Keratinocyte (primary cell): ENCODE results near the gene RBM4. TPM values are rescaled to one million over a fixed set of nuclear protein-coding genes. Genes with fewer than 3 reads are reported as not detected.

Experiments
- DNase-seq: peaks from one replicate; pipeline ENCODE4 v3.0.0-alpha.2; 2011; ENCODE audit warnings: low read depth, missing footprints, low spot score
- FAIRE-seq: peaks from 2 replicates; lab custom pipeline; 2011; peaks lifted over from hg19 to GRCh38; lab: Jason Lieb, UNC
- H2AFZ ChIP-seq: 2 replicates; pipeline ENCODE4 v1.6.0; 2012; ENCODE audit warnings: low read length, control low read depth, inconsistent platforms; ENCODE audit not compliant: control insufficient read depth
- H3K27ac ChIP-seq: 2 replicates; pipeline ENCODE4 v1.5.1; 2011; ENCODE audit warnings: low read length; ENCODE audit not compliant: control insufficient read depth, insufficient read depth
- H3K27me3 ChIP-seq: 3 replicates; pipeline ENCODE4 v1.6.0; 2011; ENCODE audit warnings: low read length; ENCODE audit not compliant: control insufficient read depth, insufficient read depth; ENCODE audit errors: extremely low read depth
- H3K36me3 ChIP-seq, 2 experiments: 2 replicates in 1 of 2; 3 replicates in 1 of 2; pipeline ENCODE4 v1.5.1; 2011; ENCODE audit warnings: low read length in 2 of 2, mild to moderate bottlenecking in 1 of 2; ENCODE audit not compliant: control insufficient read depth in 2 of 2, insufficient read depth in 2 of 2; ENCODE audit errors: extremely low read depth in 1 of 2
- H3K4me1 ChIP-seq: 3 replicates; pipeline ENCODE4 v1.5.1; 2011; ENCODE audit warnings: low read length; ENCODE audit not compliant: control insufficient read depth, insufficient read depth; ENCODE audit errors: extremely low read depth
- H3K4me2 ChIP-seq: 3 replicates; pipeline ENCODE4 v1.6.0; 2011; ENCODE audit warnings: low read depth, low read length; ENCODE audit not compliant: control insufficient read depth, insufficient read depth; ENCODE audit errors: extremely low read depth
- H3K4me3 ChIP-seq, 3 experiments: fragments of 200-600 bp in 1 of 3; sonication (generic) in 1 of 3; 2 replicates in 2 of 3; 3 replicates in 1 of 3; pipeline ENCODE4 v1.5.1; 2011 to 2016; ENCODE audit warnings: low read length in 3 of 3, mild to moderate bottlenecking in 3 of 3, control low read depth in 2 of 3, inconsistent platforms in 1 of 3, low read depth in 1 of 3, mixed read lengths in 1 of 3, mixed run types in 1 of 3, moderate library complexity in 1 of 3; ENCODE audit not compliant: control insufficient read depth in 2 of 3, insufficient read depth in 2 of 3; ENCODE audit errors: extremely low read depth in 1 of 3
- H3K79me2 ChIP-seq: 2 replicates; pipeline ENCODE4 v1.6.0; 2012; ENCODE audit warnings: low read length; ENCODE audit not compliant: control insufficient read depth, insufficient read depth
- H3K9ac ChIP-seq: 3 replicates; pipeline ENCODE4 v1.6.0; 2011; ENCODE audit warnings: low read length; ENCODE audit not compliant: control insufficient read depth, insufficient read depth; ENCODE audit errors: extremely low read depth
- H3K9me1 ChIP-seq: 3 replicates; pipeline ENCODE4 v1.6.0; 2011; ENCODE audit warnings: low read length; ENCODE audit not compliant: control insufficient read depth, insufficient read depth; ENCODE audit errors: extremely low read depth
- H3K9me3 ChIP-seq: 2 replicates; pipeline ENCODE4 v1.5.1; 2012; ENCODE audit warnings: low read depth, low read length; ENCODE audit not compliant: control insufficient read depth
- H4K20me1 ChIP-seq: 3 replicates; pipeline ENCODE4 v1.6.0; 2011; ENCODE audit warnings: low read length; ENCODE audit not compliant: control insufficient read depth, insufficient read depth; ENCODE audit errors: extremely low read depth
- CTCF ChIP-seq, 3 experiments: IDR thresholded peaks in 1 of 3; conservative IDR thresholded peaks in 1 of 3; optimal IDR thresholded peaks in 1 of 3; 2 replicates in 2 of 3; 3 replicates in 1 of 3; pipeline versions ENCODE3 to v1.5.1; 2011; ENCODE audit warnings: low read length in 3 of 3, mild to moderate bottlenecking in 3 of 3, moderate library complexity in 2 of 3, control low read depth in 1 of 3, inconsistent platforms in 1 of 3; ENCODE audit not compliant: insufficient read depth in 2 of 3; ENCODE audit errors: extremely low read depth in 1 of 3
- EZH2 ChIP-seq: IDR thresholded peaks from one replicate; pipeline ENCODE4 v1.6.1; 2012; ENCODE audit warnings: inconsistent platforms, mild to moderate bottlenecking, low read length, moderate library complexity
- dilution Hi-C: fragments of 300-500 bp; cut with MboI; formaldehyde crosslinking; loops from one replicate; pipeline ENCODE4 v1.7.0; 2020; ENCODE audit warnings: low sequenced_read_pairs; ENCODE audit not compliant: extremely low pct_ligation_motif_present
- polyA plus RNA-seq, 5 experiments: library from polyadenylated mRNA; depleted of rRNA in 3 of 5; stranded (reverse) in 3 of 5; stranded (forward) in 1 of 5; unstranded in 1 of 5; fragments of >200 nt; gene quantifications; 1 replicate in 1 of 5; 2 replicates in 3 of 5; 3 replicates in 1 of 5; pipeline versions ENCODE4 v1.2.1 to v1.2.3, GENCODE V29; 2011 to 2012; ENCODE audit warnings: missing spikeins in 2 of 5, low read depth in 1 of 5, low replicate concordance in 1 of 5

RBM4 gene
- polyA plus RNA-seq, 1 donor (not counting 4 experiments of a cell fraction or from before 2014, with no cell fraction given) = 190 TPM

- no peaks in the 10 kb centered on the region for H3K27me3 ChIP-seq
- no peaks in the 10 kb centered on the region for H3K79me2 ChIP-seq
- H3K9ac ChIP-seq = peak overlapping the region; percentile 83
- H3K36me3 ChIP-seq = peaks cover 8 to 15% of the 10 kb centered on the region in 2 experiments
- peak overlapping the region; percentile 60 for H2AFZ ChIP-seq
- H3K4me2 ChIP-seq = peak overlapping the region; percentile 90
- H4K20me1 ChIP-seq = no peaks in the 10 kb centered on the region
- dilution Hi-C loops = loop anchor here (25.0 kb wide), 1 partner anchor 102 kb away; no protein-coding TSS in a partner anchor
- no peak for DNase-seq
- H3K27ac ChIP-seq = peak overlapping the region; percentile 92
- no peak for FAIRE-seq
- H3K9me3 ChIP-seq = no peaks in the 10 kb centered on the region
- TF ChIP-seq CTCF (optimal IDR thresholded peaks at IDR 0.05 in 1 of 3, IDR thresholded peaks at IDR 0.05 in 1 of 3, conservative IDR thresholded peaks at IDR 0.05 in 1 of 3; ENCODE audit: extremely low read depth in 1 of 3, insufficient read depth in 2 of 3, low read length in 3 of 3) = peak in 1 of 3 experiments; percentile 32
- TF ChIP-seq EZH2 = no peak
- H3K4me1 ChIP-seq = peaks cover 26% of the 10 kb centered on the region
- H3K9me1 ChIP-seq = no peaks in the 10 kb centered on the region
- H3K4me3 ChIP-seq = peak overlapping the region; percentile 36 to 63 (median 63)
These were observed 47.0 kb downstream of the RBM4 start for GRCh38 chr11:66685276-66686099.

- DNase-seq (peak; percentile 79), FAIRE-seq (peak; percentile 98)
- H3K9ac ChIP-seq = peak overlapping the region; percentile 83
- H3K9me3 ChIP-seq = no peaks in the 10 kb centered on the region
- no peaks in the 10 kb centered on the region for H4K20me1 ChIP-seq
- dilution Hi-C loops = loop anchor here (25.0 kb wide), 1 partner anchor 101 kb away; no protein-coding TSS in a partner anchor
- H3K4me2 ChIP-seq = peak overlapping the region; percentile 90
- peak overlapping the region; percentile 86 for H2AFZ ChIP-seq
- peak overlapping the region; percentile 36 to 63 (median 63) for H3K4me3 ChIP-seq
- peaks cover 26% of the 10 kb centered on the region for H3K4me1 ChIP-seq
- H3K36me3 ChIP-seq = peaks cover 10 to 15% of the 10 kb centered on the region in 2 experiments
- peak overlapping the region; percentile 92 for H3K27ac ChIP-seq
- no peaks in the 10 kb centered on the region for H3K79me2 ChIP-seq
- TF ChIP-seq CTCF (optimal IDR thresholded peaks at IDR 0.05 in 1 of 3, IDR thresholded peaks at IDR 0.05 in 1 of 3, conservative IDR thresholded peaks at IDR 0.05 in 1 of 3; ENCODE audit: extremely low read depth in 1 of 3, insufficient read depth in 2 of 3, low read length in 3 of 3) (peak in 1 of 3 experiments; percentile 24), EZH2 (no peak)
- H3K27me3 ChIP-seq = no peaks in the 10 kb centered on the region
- no peaks in the 10 kb centered on the region for H3K9me1 ChIP-seq
These were observed 47.7 kb downstream of the RBM4 start for GRCh38 chr11:66686100-66686785.
